Endothelial cell of umbilical vein (primary cell): ENCODE measurements around the gene TNS1. TPM values are rescaled to one million over a fixed set of nuclear protein-coding genes. Genes with fewer than 3 reads are reported as not detected.
"Not testable (repeated sequence)": the region's sequence is repeated elsewhere in the genome, so short reads cannot be mapped to it uniquely, and the experiment has no call there.

Experiments
- BruUV-seq: library from RNA; stranded (reverse); fragments of 400-500 nt; replicated peaks from 2 replicates; lab custom pipeline; 2021; lab: Mats Ljungman, UMichigan
- CTCF ChIA-PET: fragments of 300-600, 350-600 bp; sonication (Branson Sonifier 250); formaldehyde crosslinking; loops from one replicate; lab custom pipeline; 2021; ENCODE audit warnings: antibody characterized with exemption, inconsistent platforms; lab: Charles Lee
- POLR2A ChIA-PET: fragments of 300-600, 350-600 bp; sonication (Branson Sonifier 250); formaldehyde crosslinking; loops from one replicate; lab custom pipeline; 2021; ENCODE audit warnings: antibody characterized with exemption, inconsistent platforms; lab: Charles Lee
- DNase-seq: peaks from one replicate; pipeline ENCODE4 v3.0.0-alpha.2; 2011; ENCODE audit warnings: low read depth, low spot score
- FAIRE-seq: peaks from 2 replicates; lab custom pipeline; 2011; peaks lifted over from hg19 to GRCh38; lab: Jason Lieb, UNC
- H2AFZ ChIP-seq: 2 replicates; pipeline ENCODE4 v1.6.0; 2012; ENCODE audit warnings: low read depth, low read length, control low read depth, inconsistent platforms
- H3K27ac ChIP-seq: 2 replicates; pipeline ENCODE4 v1.5.1; 2011; ENCODE audit warnings: low read depth, mild to moderate bottlenecking, control low read depth, low read length, moderate library complexity; ENCODE audit not compliant: insufficient read depth
- H3K27me3 ChIP-seq, 2 experiments: 2 replicates each; pipeline versions ENCODE4 v1.6.0 to v1.6.1; 2011; ENCODE audit warnings: low read length in 2 of 2, mixed read lengths in 1 of 2; ENCODE audit not compliant: control insufficient read depth in 2 of 2, insufficient read depth in 2 of 2
- H3K36me3 ChIP-seq, 2 experiments: 2 replicates in 1 of 2; 3 replicates in 1 of 2; pipeline ENCODE4 v1.5.1; 2011; ENCODE audit warnings: low read length in 2 of 2, mild to moderate bottlenecking in 1 of 2, moderate library complexity in 1 of 2; ENCODE audit not compliant: control insufficient read depth in 2 of 2, insufficient read depth in 2 of 2; ENCODE audit errors: extremely low read depth in 1 of 2
- H3K4me1 ChIP-seq: 3 replicates; pipeline ENCODE4 v1.5.1; 2011; ENCODE audit warnings: mild to moderate bottlenecking, low read length; ENCODE audit not compliant: control insufficient read depth, insufficient read depth; ENCODE audit errors: extremely low read depth
- H3K4me2 ChIP-seq: 2 replicates; pipeline ENCODE4 v1.6.1; 2011; ENCODE audit warnings: low read length, control low read depth, mixed read lengths; ENCODE audit not compliant: insufficient read depth
- H3K4me3 ChIP-seq, 3 experiments: fragments of 200-600 bp in 1 of 3; sonication (generic), shearing (Covaris generic) in 1 of 3; replicated peaks in 1 of 3; 2 replicates each; pipeline ENCODE4 v1.5.1; 2011 to 2016; ENCODE audit warnings: control low read depth in 3 of 3, low read length in 3 of 3, mild to moderate bottlenecking in 2 of 3, inconsistent platforms in 1 of 3, low read depth in 1 of 3, moderate library complexity in 1 of 3; ENCODE audit not compliant: insufficient read depth in 1 of 3
- H3K79me2 ChIP-seq: 2 replicates; pipeline ENCODE4 v1.6.0; 2012; ENCODE audit warnings: low read length, inconsistent platforms; ENCODE audit not compliant: control insufficient read depth, insufficient read depth
- H3K9ac ChIP-seq: replicated peaks from 2 replicates; pipeline ENCODE3; 2011; ENCODE audit warnings: low read length, control low read depth; ENCODE audit not compliant: insufficient read depth; ENCODE audit errors: extremely low read depth
- H3K9me1 ChIP-seq: replicated peaks from 3 replicates; pipeline ENCODE4 v1.6.0; 2011; ENCODE audit warnings: mild to moderate bottlenecking, low read length; ENCODE audit not compliant: control insufficient read depth, insufficient read depth; ENCODE audit errors: extremely low read depth
- H3K9me3 ChIP-seq: replicated peaks from 2 replicates; pipeline ENCODE4 v1.5.1; 2012; ENCODE audit warnings: low read length, inconsistent platforms; ENCODE audit not compliant: control insufficient read depth, insufficient read depth
- H4K20me1 ChIP-seq: replicated peaks from 2 replicates; pipeline ENCODE3; 2011; ENCODE audit warnings: mild to moderate bottlenecking, low read length; ENCODE audit not compliant: control insufficient read depth, insufficient read depth; ENCODE audit errors: extremely low read depth
- CTCF ChIP-seq, 2 donors: IDR thresholded peaks; 1 replicate in 1 of 2; 2 replicates in 1 of 2; pipeline ENCODE4 v1.5.1; 2011; ENCODE audit warnings: low read length in 2 of 2, mild to moderate bottlenecking in 2 of 2, moderate library complexity in 2 of 2, control low read depth in 1 of 2, inconsistent platforms in 1 of 2, low read depth in 1 of 2; ENCODE audit not compliant: insufficient read depth in 1 of 2; ENCODE audit errors: extremely low read depth in 1 of 2
- EZH2 ChIP-seq: IDR thresholded peaks from 2 replicates; pipeline ENCODE4 v1.6.1; 2012; ENCODE audit warnings: borderline replicate concordance, low read depth, mild to moderate bottlenecking, moderate library complexity, low read length, inconsistent platforms; ENCODE audit not compliant: severe bottlenecking
- dilution Hi-C: fragments of 300-500 bp; cut with MboI; formaldehyde crosslinking; loops from one replicate; pipeline ENCODE4 v1.15.0; 2019; ENCODE audit warnings: low sequenced_read_pairs; ENCODE audit not compliant: extremely low pct_ligation_motif_present
- intact Hi-C: fragments of 100-400 bp; cut with micrococcal nuclease; formaldehyde crosslinking; loops from one replicate; pipeline ENCODE4 v1.10.0; 2022
- polyA plus RNA-seq, 4 experiments: library from polyadenylated mRNA; depleted of rRNA in 3 of 4; stranded (reverse) in 3 of 4; unstranded in 1 of 4; fragments of >200 nt; gene quantifications; 2 replicates each; pipeline versions ENCODE4 v1.2.1 to v1.2.3, GENCODE V29; 2011 to 2012; ENCODE audit warnings: missing spikeins in 1 of 4
- total RNA-seq: library from RNA; stranded (reverse); gene quantifications from 2 replicates; pipeline ENCODE4 v1.2.3, GENCODE V29; 2021

The TNS1 gene
- total and polyA plus RNA-seq, 2 donors (not counting 3 experiments of a cell fraction or from before 2014, with no cell fraction given), result 11.0 to 52.1 TPM

- H4K20me1 ChIP-seq, H3K79me2 ChIP-seq, dilution Hi-C loops, H3K27ac ChIP-seq, H3K4me3 ChIP-seq, POLR2A ChIA-PET, H3K4me1 ChIP-seq, H3K36me3 ChIP-seq, BruUV-seq, H3K9me3 ChIP-seq, H3K9me1 ChIP-seq, H3K4me2 ChIP-seq, H3K9ac ChIP-seq: not testable (repeated sequence)
- H3K27me3 ChIP-seq, result peaks cover 27 to 29% of the 10 kb centered on the region in 2 experiments
- peak; percentile 53 for DNase-seq
- CTCF ChIA-PET, result interaction anchor here (0.6 to 7.8 kb wide), 15 partner anchors 9 to 384 kb away, joined by 3 to 341 read pairs (median 4); no protein-coding TSS in a partner anchor
- peak; percentile 96 for FAIRE-seq
- TF ChIP-seq EZH2, result peak; percentile 52
- TF ChIP-seq CTCF (IDR thresholded peaks at IDR 0.05; ENCODE audit: extremely low read depth in 1 of 2, insufficient read depth in 1 of 2, low read depth in 1 of 2, low read length in 2 of 2), result peak; percentile 49 to 67
- H2AFZ ChIP-seq, result peak overlapping the region; percentile 48
- intact Hi-C loops, result loop anchor here (1.0 kb wide), 5 partner anchors 40 to 249 kb away; no protein-coding TSS in a partner anchor
Observed at GRCh38 chr2:218034497-218035213, 31.9 kb upstream of the TNS1 start.
